ENCODE measurements around the gene CYP2S1. TPM values are rescaled to one million over a fixed set of nuclear protein-coding genes. Genes with fewer than 3 reads are reported as not detected.

Gene CYP2S1
- total and polyA plus RNA-seq, 2 of the 4 experiments (the other 2 are of a cell fraction) = 0.54 to 2.1 TPM

- no peak overlapping the region for H4K5ac ChIP-seq (ENCODE audit: low read depth, low read length)
- no peak overlapping the region for H2BK15ac ChIP-seq (ENCODE audit: low read depth, low read length)
- intact Hi-C loops (cut with micrococcal nuclease) (no loop called here), in situ Hi-C loops (cut with MboI; ENCODE audit: low sequenced_read_pairs) (no loop called here), dilution Hi-C loops (cut with HindIII; ENCODE audit: low sequenced_read_pairs, unreplicated experiment) (no loop called here)
- no peak overlapping the region for H3K9ac ChIP-seq (ENCODE audit: low read depth, low read length)
- no peak overlapping the region for H3K23ac ChIP-seq (ENCODE audit: low read depth, low read length)
- DNase-seq (no peak), ATAC-seq (ENCODE audit: low read depth) (no peak)
- H4K91ac ChIP-seq (ENCODE audit: insufficient read depth, low read depth, low read length) = no peak overlapping the region
- POLR2A ChIA-PET (ENCODE audit: unreplicated experiment) = no interaction called here
- WGBS, 2 experiments (ENCODE audit: extremely low coverage in 2 of 2, insufficient read length in 1 of 2) = 100% methylated on average over 2 of the region's 8 CpGs; no CpG with 5 or more reads in 1 of the 2 experiments
- H3K14ac ChIP-seq (replicated peaks; ENCODE audit: low read depth, low read length) = no peak overlapping the region
- H3K9me1 ChIP-seq (ENCODE audit: insufficient read depth, low read length) = peaks cover 21% of the 10 kb centered on the region
- no peak overlapping the region for H3K18ac ChIP-seq (ENCODE audit: low read depth, low read length)
- no peak overlapping the region for H3K4me3 ChIP-seq (ENCODE audit: insufficient read depth, low read depth, low read length)
- CTCF ChIA-PET = no interaction called here
- no peak overlapping the region for H3K27ac ChIP-seq (ENCODE audit: insufficient read depth, low read length)
- no peak overlapping the region for H2BK5ac ChIP-seq (ENCODE audit: low read depth, low read length, poor library complexity, severe bottlenecking)
- no peak overlapping the region for H2AK9ac ChIP-seq (replicated peaks; ENCODE audit: low read depth, low read length, poor library complexity)
- peaks cover 75% of the 10 kb centered on the region for H3K36me3 ChIP-seq (ENCODE audit: control insufficient read depth, insufficient read depth, low read length)
- H2AK5ac ChIP-seq (ENCODE audit: low read depth, low read length) = no peak overlapping the region
- H3K4me1 ChIP-seq (ENCODE audit: control insufficient read depth, insufficient read depth, low read length) = peaks cover 1% of the 10 kb centered on the region
- no TSS peak for BruUV-seq (replicated peaks)
- peaks cover 71 to 84% of the 10 kb centered on the region in 2 experiments for H3K79me1 ChIP-seq (ENCODE audit: low read depth in 1 of 2, low read length in 2 of 2)
- H3K56ac ChIP-seq (ENCODE audit: extremely low read depth, insufficient read depth, low read length) = no peak overlapping the region
- no peak overlapping the region for H2AFZ ChIP-seq (replicated peaks; ENCODE audit: low read length, poor library complexity)
- TF ChIP-seq BHLHE40 (IDR thresholded peaks at IDR 0.05; ENCODE audit: low read depth, low read length) (no peak), MAZ (IDR thresholded peaks at IDR 0.05; ENCODE audit: borderline replicate concordance, low read depth, low read length) (no peak), MXI1 (IDR thresholded peaks at IDR 0.05; ENCODE audit: borderline replicate concordance, low read depth, low read length) (no peak), USF2 (IDR thresholded peaks at IDR 0.05; ENCODE audit: low read depth, low read length) (no peak), RFX5 (IDR thresholded peaks at IDR 0.05; ENCODE audit: low read depth, low read length) (no peak), NFE2L2 (IDR thresholded peaks at IDR 0.05; ENCODE audit: low read depth, low read length) (no peak), FOS (IDR thresholded peaks at IDR 0.05; ENCODE audit: low read depth, low read length) (no peak), CHD1 (IDR thresholded peaks at IDR 0.05; ENCODE audit: low read depth, low read length) (no peak), SMC3 (IDR thresholded peaks at IDR 0.05; ENCODE audit: low read depth, low read length) (no peak), MAFK (IDR thresholded peaks at IDR 0.05; ENCODE audit: low read depth, low read length) (no peak), RAD21 (IDR thresholded peaks at IDR 0.05; ENCODE audit: low read length) (no peak)
- TF ChIP-seq, protein P1, sequence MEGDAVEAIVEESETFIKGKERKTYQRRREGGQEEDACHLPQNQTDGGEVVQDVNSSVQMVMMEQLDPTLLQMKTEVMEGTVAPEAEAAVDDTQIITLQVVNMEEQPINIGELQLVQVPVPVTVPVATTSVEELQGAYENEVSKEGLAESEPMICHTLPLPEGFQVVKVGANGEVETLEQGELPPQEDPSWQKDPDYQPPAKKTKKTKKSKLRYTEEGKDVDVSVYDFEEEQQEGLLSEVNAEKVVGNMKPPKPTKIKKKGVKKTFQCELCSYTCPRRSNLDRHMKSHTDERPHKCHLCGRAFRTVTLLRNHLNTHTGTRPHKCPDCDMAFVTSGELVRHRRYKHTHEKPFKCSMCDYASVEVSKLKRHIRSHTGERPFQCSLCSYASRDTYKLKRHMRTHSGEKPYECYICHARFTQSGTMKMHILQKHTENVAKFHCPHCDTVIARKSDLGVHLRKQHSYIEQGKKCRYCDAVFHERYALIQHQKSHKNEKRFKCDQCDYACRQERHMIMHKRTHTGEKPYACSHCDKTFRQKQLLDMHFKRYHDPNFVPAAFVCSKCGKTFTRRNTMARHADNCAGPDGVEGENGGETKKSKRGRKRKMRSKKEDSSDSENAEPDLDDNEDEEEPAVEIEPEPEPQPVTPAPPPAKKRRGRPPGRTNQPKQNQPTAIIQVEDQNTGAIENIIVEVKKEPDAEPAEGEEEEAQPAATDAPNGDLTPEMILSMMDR (conservative IDR thresholded peaks at IDR 0.05; ENCODE audit: low read depth, low read length) = no peak
- TF ChIP-seq, protein P2, sequence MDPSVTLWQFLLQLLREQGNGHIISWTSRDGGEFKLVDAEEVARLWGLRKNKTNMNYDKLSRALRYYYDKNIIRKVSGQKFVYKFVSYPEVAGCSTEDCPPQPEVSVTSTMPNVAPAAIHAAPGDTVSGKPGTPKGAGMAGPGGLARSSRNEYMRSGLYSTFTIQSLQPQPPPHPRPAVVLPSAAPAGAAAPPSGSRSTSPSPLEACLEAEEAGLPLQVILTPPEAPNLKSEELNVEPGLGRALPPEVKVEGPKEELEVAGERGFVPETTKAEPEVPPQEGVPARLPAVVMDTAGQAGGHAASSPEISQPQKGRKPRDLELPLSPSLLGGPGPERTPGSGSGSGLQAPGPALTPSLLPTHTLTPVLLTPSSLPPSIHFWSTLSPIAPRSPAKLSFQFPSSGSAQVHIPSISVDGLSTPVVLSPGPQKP (IDR thresholded peaks at IDR 0.05; ENCODE audit: borderline replicate concordance, low read depth, low read length) = no peak
- H2BK120ac ChIP-seq (ENCODE audit: low read depth, low read length) = no peak overlapping the region
- H3K4ac ChIP-seq (ENCODE audit: low read depth, low read length) = no peak overlapping the region
- H4K20me1 ChIP-seq (ENCODE audit: insufficient read depth, low read length) = peaks cover 37% of the 10 kb centered on the region
- H3K27me3 ChIP-seq (ENCODE audit: control insufficient read depth, insufficient read depth, low read length) = no peaks in the 10 kb centered on the region
- H2BK20ac ChIP-seq (ENCODE audit: low read depth, low read length) = no peak overlapping the region
- no peaks in the 10 kb centered on the region for H3K9me3 ChIP-seq (ENCODE audit: control insufficient read depth, insufficient read depth, low read length)
- H3K4me2 ChIP-seq (ENCODE audit: low read depth, low read length) = no peak overlapping the region
- no peak overlapping the region for H4K8ac ChIP-seq (ENCODE audit: low read depth in 2 of 2, low read length in 2 of 2)
Observed at GRCh38 chr19:41234512-41235168, 41.6 kb downstream of the CYP2S1 start.
